Colonic mucosa (tissue), 4 donors: ENCODE results near the gene IRF4. TPM values are rescaled to one million over a fixed set of nuclear protein-coding genes. Genes with fewer than 3 reads are reported as not detected.

Experiments used
- DNase-seq: peaks from one replicate; pipeline ENCODE4 v3.0.0-alpha.2; 2020
- H3K27ac ChIP-seq: fragments of 200-600 bp; one replicate; pipeline ENCODE4 v1.8.0; 2021
- H3K27me3 ChIP-seq: fragments of 200-600 bp; one replicate; pipeline ENCODE4 v1.8.0; 2021
- H3K36me3 ChIP-seq: fragments of 200-600 bp; one replicate; pipeline ENCODE4 v1.8.0; 2021
- H3K4me1 ChIP-seq: fragments of 200-600 bp; one replicate; pipeline ENCODE4 v1.8.0; 2021; ENCODE audit warnings: mild to moderate bottlenecking
- H3K4me3 ChIP-seq: fragments of 200-600 bp; one replicate; pipeline ENCODE4 v1.8.0; 2021
- H3K9ac ChIP-seq, 2 donors: one replicate each; pipeline ENCODE4 v1.7.0; 2013; ENCODE audit warnings: control low read depth in 2 of 2, low read depth in 2 of 2, low read length in 2 of 2
- H3K9me3 ChIP-seq: fragments of 200-600 bp; one replicate; pipeline ENCODE4 v1.8.0; 2021
- CTCF ChIP-seq: fragments of 200-600 bp; IDR thresholded peaks from one replicate; pipeline ENCODE4 v1.8.0; 2022; ENCODE audit warnings: antibody characterized with exemption, mild to moderate bottlenecking
- intact Hi-C: fragments of 100-400 bp; cut with DNase I; formaldehyde crosslinking; loops from one replicate; pipeline ENCODE4 v1.14.1; 2022
- total RNA-seq, 2 donors: library from RNA; stranded (reverse); fragmentation: NEBNext Ultra II Directional in 1 of 2; extraction: Animal tissue kit (Norgen Biotek cat#: 25700) in 1 of 2; gene quantifications; one replicate each; pipeline ENCODE4 v1.2.1, GENCODE V29; 2021
- donor health status: healthy.
- donor health status: DM: no; HTN: no; CAD: no.
- donor health status: DM: no; HTN: no; CAD: no.

Gene IRF4
- total RNA-seq, 2 donors from 2014 or later: 4.7 to 8.8 TPM

DNA sequence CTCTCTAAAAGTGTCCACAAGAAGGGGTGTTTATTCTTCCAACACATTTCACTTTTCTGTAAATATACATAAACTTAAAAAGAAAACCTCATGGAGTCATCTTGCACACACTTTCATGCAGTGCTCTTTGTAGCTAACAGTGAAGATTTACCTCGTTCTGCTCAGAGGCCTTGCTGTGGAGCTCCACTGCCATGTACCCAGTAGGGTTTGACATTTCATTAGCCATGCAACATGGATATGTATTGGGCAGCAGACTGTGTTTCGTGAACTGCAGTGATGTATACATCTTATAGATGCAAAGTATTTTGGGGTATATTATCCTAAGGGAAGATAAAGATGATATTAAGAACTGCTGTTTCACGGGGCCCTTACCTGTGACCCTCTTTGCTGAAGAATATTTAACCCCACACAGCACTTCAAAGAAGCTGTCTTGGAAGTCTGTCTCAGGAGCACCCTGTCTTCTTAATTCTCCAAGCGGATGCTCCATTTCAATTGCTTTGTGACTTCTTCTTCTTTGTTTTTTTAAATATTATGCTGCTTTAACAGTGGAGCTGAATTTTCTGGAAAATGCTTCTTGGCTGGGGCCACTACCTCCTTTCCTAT is 17.9 kb downstream of the IRF4 start:
- no peak for TF ChIP-seq CTCF
- H3K27ac ChIP-seq: no peak overlapping the region
- intact Hi-C loops: no loop called here
- no peaks in the 10 kb centered on the region for H3K27me3 ChIP-seq
- no peaks in the 10 kb centered on the region for H3K4me1 ChIP-seq
- DNase-seq: no peak
- no peaks in the 10 kb centered on the region for H3K9me3 ChIP-seq
- no peaks in the 10 kb centered on the region for H3K36me3 ChIP-seq
- H3K9ac ChIP-seq: no peak overlapping the region
- H3K4me3 ChIP-seq: no peak overlapping the region

DNA sequence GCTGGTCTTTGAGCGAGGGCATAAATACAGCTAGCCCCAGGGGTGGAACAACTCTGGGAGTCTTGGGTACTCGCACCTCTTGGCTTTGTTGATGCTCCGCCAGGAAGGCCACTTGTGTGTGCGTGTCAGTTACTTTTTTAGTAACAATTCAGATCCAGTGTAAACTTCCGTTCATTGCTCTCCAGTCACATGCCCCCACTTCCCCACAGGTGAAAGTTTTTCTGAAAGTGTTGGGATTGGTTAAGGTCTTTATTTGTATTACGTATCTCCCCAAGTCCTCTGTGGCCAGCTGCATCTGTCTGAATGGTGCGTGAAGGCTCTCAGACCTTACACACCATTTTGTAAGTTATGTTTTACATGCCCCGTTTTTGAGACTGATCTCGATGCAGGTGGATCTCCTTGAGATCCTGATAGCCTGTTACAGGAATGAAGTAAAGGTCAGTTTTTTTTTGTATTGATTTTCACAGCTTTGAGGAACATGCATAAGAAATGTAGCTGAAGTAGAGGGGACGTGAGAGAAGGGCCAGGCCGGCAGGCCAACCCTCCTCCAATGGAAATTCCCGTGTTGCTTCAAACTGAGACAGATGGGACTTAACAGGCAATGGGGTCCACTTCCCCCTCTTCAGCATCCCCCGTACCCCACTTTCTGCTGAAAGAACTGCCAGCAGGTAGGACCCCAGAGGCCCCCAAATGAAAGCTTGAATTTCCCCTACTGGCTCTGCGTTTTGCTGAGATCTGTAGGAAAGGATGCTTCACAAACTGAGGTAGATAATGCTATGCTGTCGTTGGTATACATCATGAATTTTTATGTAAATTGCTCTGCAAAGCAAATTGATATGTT is 19.2 kb downstream of the IRF4 start:
- Histone ChIP-seq H3K4me1 (no peaks in the 10 kb centered on the region), H3K27ac (no peak overlapping the region), H3K9ac (no peak overlapping the region), H3K27me3 (no peaks in the 10 kb centered on the region), H3K9me3 (no peaks in the 10 kb centered on the region), H3K4me3 (no peak overlapping the region), H3K36me3 (no peaks in the 10 kb centered on the region)
- no peak for DNase-seq
- TF ChIP-seq CTCF: no peak
- intact Hi-C loops: no loop called here

- H3K36me3 ChIP-seq: no peaks in the 10 kb centered on the region
- no peak overlapping the region for H3K27ac ChIP-seq
- no peak for DNase-seq
- intact Hi-C loops: no loop called here
- no peak for TF ChIP-seq CTCF
- no peak overlapping the region for H3K9ac ChIP-seq
- no peaks in the 10 kb centered on the region for H3K9me3 ChIP-seq
- no peaks in the 10 kb centered on the region for H3K27me3 ChIP-seq
- no peak overlapping the region for H3K4me3 ChIP-seq
- no peaks in the 10 kb centered on the region for H3K4me1 ChIP-seq
Observed at GRCh38 chr6:411402-412145, 20.0 kb downstream of the IRF4 start.

GRCh38 chr6:412146-412886 is 20.8 kb downstream of the IRF4 start:
- TF ChIP-seq CTCF: no peak
- Histone ChIP-seq H3K4me1 (no peaks in the 10 kb centered on the region), H3K9me3 (no peaks in the 10 kb centered on the region), H3K36me3 (no peaks in the 10 kb centered on the region), H3K4me3 (no peak overlapping the region), H3K27ac (no peak overlapping the region), H3K9ac (no peak overlapping the region), H3K27me3 (no peaks in the 10 kb centered on the region)
- intact Hi-C loops: no loop called here
- no peak for DNase-seq

GRCh38 chr6:414447-414846 is 22.9 kb downstream of the IRF4 start:
- Histone ChIP-seq H3K4me1 (no peaks in the 10 kb centered on the region), H3K9ac (no peak overlapping the region), H3K36me3 (no peaks in the 10 kb centered on the region), H3K27me3 (no peaks in the 10 kb centered on the region), H3K4me3 (no peak overlapping the region), H3K27ac (no peak overlapping the region), H3K9me3 (no peaks in the 10 kb centered on the region)
- TF ChIP-seq CTCF: no peak
- no peak for DNase-seq
- intact Hi-C loops: no loop called here
